Hindlimb muscle (tissue), 1 donor: ENCODE measurements around the gene CRABP1. TPM values are rescaled to one million over a fixed set of nuclear protein-coding genes. Genes with fewer than 3 reads are reported as not detected.

Source experiments
- polyA plus RNA-seq: library from polyadenylated mRNA; unstranded; fragments of 120-200 nt; gene quantifications from one replicate; pipeline ENCODE4 v1.2.1, GENCODE V29; 2013; ENCODE audit not compliant: insufficient read length

The CRABP1 gene
- polyA plus RNA-seq, 1 donor, result 9.2 TPM

Other genes starting within 250 kb of the CRABP1 start
- gene SH2D7, start 247.8 kb upstream of the CRABP1 start, polyA plus RNA-seq, result 0.12 TPM
- 11.5 TPM for gene CIB2, start 208.9 kb upstream of the CRABP1 start, polyA plus RNA-seq
- gene IDH3A, start 191.0 kb upstream of the CRABP1 start, polyA plus RNA-seq, result 39.0 TPM
- 0.44 TPM for gene ACSBG1, start 105.8 kb upstream of the CRABP1 start, polyA plus RNA-seq
- gene DNAJA4, start 75.8 kb upstream of the CRABP1 start, polyA plus RNA-seq, result 77.5 TPM
- 50.2 TPM for gene SKIC8, start 40.7 kb upstream of the CRABP1 start, polyA plus RNA-seq
- gene IREB2, start 97.9 kb downstream of the CRABP1 start, polyA plus RNA-seq, result 36.8 TPM
- gene HYKK, start 167.2 kb downstream of the CRABP1 start, polyA plus RNA-seq, result 2.3 TPM
- gene PSMA4, start 200.1 kb downstream of the CRABP1 start, polyA plus RNA-seq, result 116 TPM
- 1.3 TPM for gene CHRNA5, start 225.2 kb downstream of the CRABP1 start, polyA plus RNA-seq